ENCODE measurements around the gene OLFML3.

OLFML3 gene

GRCh38 chr1:113950908-113951307 lies 28.4 kb upstream of the OLFML3 start:
- DNase-seq, result no peak

GRCh38 chr1:113951719-113952118 lies 27.6 kb upstream of the OLFML3 start:
- no peak for DNase-seq

- DNase-seq, result peak in 1 of 2 experiments; percentile 27
Measured at GRCh38 chr1:113957984-113958383, 21.3 kb upstream of the OLFML3 start.

GRCh38 chr1:113958691-113959090 lies 20.6 kb upstream of the OLFML3 start:
- DNase-seq, result no peak

- no peak for DNase-seq
Measured at GRCh38 chr1:113963281-113963906, 15.9 kb upstream of the OLFML3 start.

GRCh38 chr1:113965703-113966412 lies 13.4 kb upstream of the OLFML3 start:
- DNase-seq, result no peak

GRCh38 chr1:113972954-113973353 lies 6.3 kb upstream of the OLFML3 start:
- no peak for DNase-seq

GRCh38 chr1:113975211-113975895 lies 3.9 kb upstream of the OLFML3 start:
- no peak for DNase-seq

- DNase-seq, result peak; percentile 19 to 54
Measured at GRCh38 chr1:113976609-113977278, 2.5 kb upstream of the OLFML3 start.

GRCh38 chr1:113977906-113978305 lies 1.4 kb upstream of the OLFML3 start:
- DNase-seq, result no peak

- DNase-seq, result no peak
Measured at GRCh38 chr1:113980110-113980509, 836 bp downstream of the OLFML3 start.

- DNase-seq, result peak in 1 of 2 experiments; percentile 25
Measured at GRCh38 chr1:113981962-113982931, 3.0 kb downstream of the OLFML3 start.

GRCh38 chr1:113982949-113983348 lies 3.7 kb downstream of the OLFML3 start:
- no peak for DNase-seq

- no peak for DNase-seq
Measured at GRCh38 chr1:113983391-113983790, 4.1 kb downstream of the OLFML3 start.

GRCh38 chr1:113983826-113984225 lies 4.6 kb downstream of the OLFML3 start:
- no peak for DNase-seq

GRCh38 chr1:113984710-113985109 lies 5.4 kb downstream of the OLFML3 start:
- DNase-seq, result no peak

- no peak for DNase-seq
Measured at GRCh38 chr1:113986802-113987201, 7.5 kb downstream of the OLFML3 start.

GRCh38 chr1:113987259-113987658 lies 8.0 kb downstream of the OLFML3 start:
- no peak for DNase-seq

GRCh38 chr1:113990530-113990929 lies 11.3 kb downstream of the OLFML3 start:
- DNase-seq, result no peak

GRCh38 chr1:113990961-113991360 lies 11.7 kb downstream of the OLFML3 start:
- no peak for DNase-seq

GRCh38 chr1:113991467-113991997 lies 12.3 kb downstream of the OLFML3 start:
- DNase-seq, result no peak

- DNase-seq, result no peak
Measured at GRCh38 chr1:113993072-113993471, 13.8 kb downstream of the OLFML3 start.

Data from NCI-H526 (cell line).